ENCODE data around the gene PAH. TPM values are rescaled to one million over a fixed set of nuclear protein-coding genes. Genes with fewer than 3 reads are reported as not detected.

PAH gene
- total RNA-seq, 6 experiments from 2014 or later = not detected

GRCh38 chr12:102871014-102871413 lies 46.0 kb downstream of the PAH start:
- Mint-ChIP-seq H3K4me1 (ENCODE audit: low read depth) (no peaks in the 10 kb centered on the region), H3K36me3 (ENCODE audit: low read depth) (no peaks in the 10 kb centered on the region), H3K9me3 (no peaks in the 10 kb centered on the region), H3K4me3 (no peak overlapping the region), H3K27me3 (ENCODE audit: insufficient read depth) (no peaks in the 10 kb centered on the region), H3K27ac (no peak overlapping the region)
- DNase-seq = no peak
- TF ChIP-seq CTCF (IDR thresholded peaks at IDR 0.05) = no peak

- Mint-ChIP-seq H3K4me3 (no peak overlapping the region), H3K36me3 (ENCODE audit: low read depth) (no peaks in the 10 kb centered on the region), H3K9me3 (no peaks in the 10 kb centered on the region), H3K27ac (no peak overlapping the region), H3K4me1 (ENCODE audit: low read depth) (no peaks in the 10 kb centered on the region), H3K27me3 (ENCODE audit: insufficient read depth) (no peaks in the 10 kb centered on the region)
- DNase-seq = no peak
- no peak for TF ChIP-seq CTCF (IDR thresholded peaks at IDR 0.05)
Observed at GRCh38 chr12:102869571-102869970, 47.5 kb downstream of the PAH start.

- Mint-ChIP-seq H3K4me3 (no peak overlapping the region), H3K27me3 (ENCODE audit: insufficient read depth) (no peaks in the 10 kb centered on the region), H3K4me1 (ENCODE audit: low read depth) (no peaks in the 10 kb centered on the region), H3K9me3 (no peaks in the 10 kb centered on the region), H3K36me3 (ENCODE audit: low read depth) (no peaks in the 10 kb centered on the region), H3K27ac (no peak overlapping the region)
- no peak for DNase-seq
- TF ChIP-seq CTCF (IDR thresholded peaks at IDR 0.05) = no peak
Observed at GRCh38 chr12:102865821-102866615, 51.0 kb downstream of the PAH start.

- Mint-ChIP-seq H3K4me1 (ENCODE audit: low read depth) (no peaks in the 10 kb centered on the region), H3K4me3 (no peak overlapping the region), H3K9me3 (peaks cover 13% of the 10 kb centered on the region), H3K27ac (no peak overlapping the region), H3K36me3 (ENCODE audit: low read depth) (no peaks in the 10 kb centered on the region), H3K27me3 (ENCODE audit: insufficient read depth) (no peaks in the 10 kb centered on the region)
- DNase-seq = no peak
- no peak for TF ChIP-seq CTCF (IDR thresholded peaks at IDR 0.05)
Observed at GRCh38 chr12:102862486-102862885, 54.6 kb downstream of the PAH start.

GRCh38 chr12:102851246-102851645 lies 65.8 kb downstream of the PAH start:
- H3K4me3 Mint-ChIP-seq = no peak overlapping the region
- DNase-seq = no peak

More at GRCh38 chr12:102851246-102851645, 65.8 kb downstream of the PAH start:
- Mint-ChIP-seq H3K4me1 (ENCODE audit: low read depth) (no peaks in the 10 kb centered on the region), H3K36me3 (ENCODE audit: low read depth) (no peaks in the 10 kb centered on the region), H3K9me3 (peaks cover 4% of the 10 kb centered on the region), H3K27me3 (ENCODE audit: insufficient read depth) (peaks cover 1% of the 10 kb centered on the region; the same call in 1 of the 2 replicates), H3K27ac (no peak overlapping the region)
- TF ChIP-seq CTCF (IDR thresholded peaks at IDR 0.05) = no peak
